Left colon (tissue), 2 donors: ENCODE results near the gene CCNT1. TPM values are rescaled to one million over a fixed set of nuclear protein-coding genes. Genes with fewer than 3 reads are reported as not detected.
"Not testable (repeated sequence)": the region's sequence is repeated elsewhere in the genome, so short reads cannot be mapped to it uniquely, and the experiment has no call there.

Experiments
- ATAC-seq: fragments of 200-7000 bp; cut with Tn5 transposase; one replicate; pipeline ENCODE4 v1.9.1; 2020; ENCODE audit warnings: mild to moderate bottlenecking, moderate library complexity
- DNase-seq, 2 donors: peaks; one replicate each; pipeline ENCODE4 v3.0.0-alpha.2; 2020
- intact Hi-C, 2 donors: fragments of 100-400 bp; cut with DNase I in 1 of 2; cut with micrococcal nuclease in 1 of 2; formaldehyde crosslinking; loops; one replicate each; pipeline versions ENCODE4 v1.11.2 to v1.14.0; 2022; cut with DNase I, micrococcal nuclease
- microRNA-seq, 2 donors: library from miRNA; unstranded; fragments of <30 nt; microRNA quantifications; one replicate each; pipeline versions ENCODE4 v1.1.0 to v1.2.0, GENCODE V29; 2020
- total RNA-seq, 2 donors: library from RNA; stranded (reverse); fragmentation: NEBNext Ultra II Directional; extraction: Animal tissue kit (Norgen Biotek cat#: 25700); gene quantifications; one replicate each; pipeline ENCODE4 v1.2.1, GENCODE V29; 2021
- donor health status: DM: no; HTN: no; CAD: no.
- donor health status: DM: yes; HTN: yes; CAD: no.

The CCNT1 gene
- total RNA-seq, 2 donors from 2014 or later: 24.8 to 28.4 TPM

DNA sequence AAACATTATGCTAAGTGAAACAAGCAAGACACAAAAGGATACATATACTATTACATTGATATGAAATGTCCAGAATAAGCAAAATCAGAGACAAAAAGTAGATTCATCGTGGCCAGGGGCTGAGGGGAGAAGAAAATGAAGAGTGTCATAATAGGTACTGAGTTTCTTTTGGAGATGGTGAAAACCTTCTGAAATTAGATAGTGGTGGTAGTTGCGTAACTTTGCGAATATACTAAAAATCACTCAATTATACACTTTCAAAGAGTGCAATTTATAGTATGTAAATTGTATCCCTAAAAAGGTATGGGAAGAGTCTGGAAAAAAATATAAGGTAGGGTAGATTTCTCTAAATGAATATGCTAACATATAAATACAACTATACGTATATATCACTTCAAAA, 56.6 kb downstream of the CCNT1 start:
- intact Hi-C loops: no loop called here
- no peak for DNase-seq
- ATAC-seq: no peak

DNA sequence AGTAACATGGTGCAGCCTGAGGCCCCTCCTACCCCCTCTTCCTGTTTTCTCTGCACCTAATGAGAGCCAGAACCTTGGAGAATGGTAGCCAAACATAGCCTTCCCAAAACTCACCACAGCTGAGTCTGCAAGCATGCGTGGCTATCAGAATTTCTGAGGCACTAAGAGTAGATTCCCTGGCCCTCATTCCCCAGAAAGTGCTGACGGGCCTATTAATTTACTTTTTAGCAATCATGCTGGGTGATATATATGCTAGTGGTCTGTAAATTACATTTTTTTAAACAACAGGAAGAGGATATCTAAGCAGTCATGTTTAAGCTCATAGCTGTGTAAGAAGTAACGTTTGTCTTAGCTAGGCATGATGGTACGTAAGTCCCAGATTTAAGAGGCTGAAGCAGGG, 64.8 kb downstream of the CCNT1 start:
- ATAC-seq (no peak), DNase-seq (no peak)
- intact Hi-C loops: no loop called here

DNA sequence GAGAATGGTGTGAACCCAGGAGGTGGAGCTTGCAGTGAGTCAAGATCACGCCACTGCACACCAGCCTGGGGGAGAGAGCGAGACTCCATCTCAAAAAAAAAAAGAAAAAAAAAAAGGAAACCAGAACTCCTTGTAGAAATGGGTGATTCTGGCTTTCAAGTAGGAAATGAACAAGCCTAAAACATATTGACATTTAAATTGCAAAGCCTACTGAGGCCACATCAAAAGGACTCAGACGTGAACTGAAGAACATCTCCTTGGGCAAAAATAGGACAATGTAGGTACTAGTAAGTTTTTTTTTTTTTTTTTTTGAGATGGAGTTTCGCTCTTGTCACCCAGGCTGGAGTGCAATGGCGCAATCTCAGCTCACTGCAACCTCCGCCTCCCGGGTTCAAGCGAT, 71.2 kb downstream of the CCNT1 start:
- intact Hi-C loops, DNase-seq, ATAC-seq: not testable (repeated sequence)

DNA sequence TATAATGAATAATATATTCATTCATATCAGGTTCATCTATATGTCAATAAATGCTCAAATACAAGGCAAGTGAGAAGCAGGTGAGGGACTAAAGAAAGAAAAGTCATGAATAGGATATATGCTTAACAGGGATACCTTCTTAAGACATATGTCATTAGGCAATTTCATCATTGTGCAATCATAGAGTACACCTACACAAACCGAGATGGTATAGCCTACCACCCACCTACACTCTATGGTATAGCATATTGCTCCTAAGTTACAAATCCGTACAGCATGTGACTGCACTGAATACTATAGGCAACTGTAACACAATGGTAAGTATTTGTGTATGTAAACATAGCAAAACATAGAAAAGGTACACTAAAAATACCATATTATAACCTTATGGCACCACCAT, 73.5 kb downstream of the CCNT1 start:
- ATAC-seq (no peak), DNase-seq (no peak)
- intact Hi-C loops: no loop called here

DNA sequence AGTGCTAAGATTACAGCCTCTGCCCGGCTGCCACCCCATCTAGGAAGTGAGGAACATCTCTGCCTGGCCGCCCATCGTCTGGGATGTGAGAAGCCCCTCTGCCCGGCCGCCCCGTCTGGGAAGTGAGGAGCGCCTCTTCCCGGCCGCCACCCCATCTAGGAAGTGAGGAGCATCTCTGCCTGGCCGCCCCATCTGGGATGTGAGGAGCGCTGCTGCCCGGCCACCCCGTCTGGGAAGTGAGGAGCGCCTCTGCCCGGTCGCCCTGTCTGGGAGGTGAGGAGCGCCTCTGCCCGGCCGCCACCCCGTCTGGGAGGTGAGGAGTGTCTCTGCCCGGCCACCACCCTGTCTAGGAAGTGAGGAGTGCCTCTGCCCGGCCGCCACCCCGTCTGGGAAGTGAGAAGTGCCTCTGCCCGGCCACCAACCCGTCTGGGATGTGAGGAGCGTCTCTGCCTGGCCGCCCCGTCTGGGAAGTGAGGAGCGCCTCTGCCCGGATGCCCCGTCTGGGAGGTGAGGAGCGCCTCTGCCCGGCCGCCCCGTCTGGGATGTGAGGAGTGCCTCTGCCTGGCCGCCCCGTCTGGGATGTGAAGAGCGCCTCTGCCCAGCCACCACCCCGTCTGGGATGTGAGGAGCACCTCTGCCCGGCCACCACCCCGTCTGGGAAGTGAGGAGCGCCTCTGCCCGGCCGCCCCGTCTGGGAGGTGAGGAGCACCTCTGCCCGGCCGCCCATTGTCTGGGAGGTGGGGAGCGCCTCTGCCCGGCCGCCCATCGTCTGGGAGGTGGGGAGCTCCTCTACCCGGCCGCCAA, 74.6 kb downstream of the CCNT1 start:
- intact Hi-C loops, ATAC-seq, DNase-seq: not testable (repeated sequence)

DNA sequence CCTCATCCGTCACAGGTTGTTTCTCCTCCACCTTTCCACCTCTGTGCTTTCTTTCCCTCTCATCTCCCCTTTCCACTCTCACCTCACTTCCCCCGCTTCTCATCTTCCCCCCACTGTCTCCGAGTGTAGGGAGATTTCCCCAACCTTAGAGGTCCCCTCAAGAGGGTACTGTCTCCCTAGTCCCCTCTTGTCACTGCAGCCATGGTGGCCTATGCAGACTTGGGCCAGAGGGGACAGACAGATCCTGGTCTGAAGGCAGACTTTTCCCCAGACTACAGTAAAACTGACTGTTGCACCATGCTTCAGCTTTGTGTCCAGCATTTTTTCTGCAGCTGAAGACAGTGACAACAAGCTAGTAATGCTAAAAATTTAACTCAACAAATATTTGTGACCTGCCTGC, 75.7 kb downstream of the CCNT1 start:
- no peak for ATAC-seq
- intact Hi-C loops: no loop called here
- no peak for DNase-seq

DNA sequence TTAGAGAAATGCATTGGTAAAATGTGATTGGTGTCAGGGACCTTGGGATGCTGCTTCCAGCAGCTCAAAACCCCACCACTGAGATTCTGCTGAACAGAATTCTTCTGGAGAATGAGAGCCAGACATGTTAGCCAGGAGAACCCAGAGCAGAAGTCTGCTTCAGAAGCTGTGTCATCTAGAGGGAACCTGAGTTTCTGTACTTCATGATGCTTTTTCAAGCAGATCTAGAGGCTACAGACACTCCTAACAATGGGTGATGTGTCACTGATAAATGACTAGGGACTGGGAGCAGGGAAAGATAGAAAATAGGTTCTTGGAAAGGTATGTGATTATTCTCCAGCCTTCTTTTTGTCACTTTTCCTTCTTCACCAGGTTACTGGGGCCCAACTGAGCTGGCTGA, 76.1 kb downstream of the CCNT1 start:
- intact Hi-C loops: no loop called here
- no peak for ATAC-seq
- DNase-seq: no peak

Small RNAs within 50 kb of the gene (microRNA-seq; reads per million reads assigned to microRNA genes)
- gene MIR1291: 2.1 to 4.1 reads per million in 2 donors

Other genes starting within 250 kb of the CCNT1 start
- gene ANP32D, start 244.1 kb downstream of the CCNT1 start, total RNA-seq: not detected
- gene C12orf54, start 234.2 kb downstream of the CCNT1 start, total RNA-seq: not detected
- gene OR8S1, start 191.1 kb downstream of the CCNT1 start, total RNA-seq: not detected
- not detected for gene LALBA, start 146.7 kb downstream of the CCNT1 start, total RNA-seq
- gene KANSL2, start 34.5 kb downstream of the CCNT1 start, total RNA-seq: 10 to 100 TPM; 16.9 to 19.9 TPM
- 100 to 1,000 TPM; 103 to 130 TPM for gene ADCY6, start 72.4 kb upstream of the CCNT1 start, total RNA-seq
- 10 to 100 TPM; 36.0 to 47.9 TPM for gene CACNB3, start 101.8 kb upstream of the CCNT1 start, total RNA-seq
- gene DDX23, start 135.5 kb upstream of the CCNT1 start, total RNA-seq: 10 to 100 TPM; 74.6 to 79.8 TPM
- 1 to 10 TPM; 2.1 to 8.6 TPM for gene RND1, start 149.2 kb upstream of the CCNT1 start, total RNA-seq
- gene FKBP11, start 208.8 kb upstream of the CCNT1 start, total RNA-seq: 10 to 100 TPM; 21.3 to 26.9 TPM
- gene ARF3, start 240.8 kb upstream of the CCNT1 start, total RNA-seq: 100 to 1,000 TPM; 271 to 304 TPM